ENCODE measurements around the gene SPATA3.
A peak's percentile ranks its signal among the peaks of the same experiment; 100 is the strongest.

Gene SPATA3

GRCh38 chr2:230968921-230969658, 26.8 kb upstream of the SPATA3 start:
- no peak for DNase-seq

GRCh38 chr2:230969659-230970015, 26.3 kb upstream of the SPATA3 start:
- no peak for DNase-seq

- DNase-seq = no peak
Observed at GRCh38 chr2:230972046-230972445, 23.9 kb upstream of the SPATA3 start.

GRCh38 chr2:230974096-230974913, 21.6 kb upstream of the SPATA3 start:
- no peak for DNase-seq

- DNase-seq = no peak
Observed at GRCh38 chr2:230975927-230976326, 20.0 kb upstream of the SPATA3 start.

- DNase-seq = no peak
Observed at GRCh38 chr2:230976671-230977171, 19.2 kb upstream of the SPATA3 start.

GRCh38 chr2:230980468-230980867, 15.5 kb upstream of the SPATA3 start:
- DNase-seq = no peak

- DNase-seq = no peak
Observed at GRCh38 chr2:230981704-230982103, 14.2 kb upstream of the SPATA3 start.

- no peak for DNase-seq
Observed at GRCh38 chr2:230982126-230982525, 13.8 kb upstream of the SPATA3 start.

GRCh38 chr2:230982528-230982927, 13.4 kb upstream of the SPATA3 start:
- DNase-seq = no peak

GRCh38 chr2:230983566-230983965, 12.4 kb upstream of the SPATA3 start:
- no peak for DNase-seq

- DNase-seq = no peak
Observed at GRCh38 chr2:230984393-230985220, 11.3 kb upstream of the SPATA3 start.

GRCh38 chr2:230985519-230986231, 10.2 kb upstream of the SPATA3 start:
- DNase-seq = no peak

- no peak for DNase-seq
Observed at GRCh38 chr2:230986520-230987136, 9.3 kb upstream of the SPATA3 start.

- peak; percentile 58 for DNase-seq
Observed at GRCh38 chr2:230987137-230988020, 8.5 kb upstream of the SPATA3 start.

- no peak for DNase-seq
Observed at GRCh38 chr2:230989731-230990130, 6.2 kb upstream of the SPATA3 start.

GRCh38 chr2:230990131-230990898, 5.6 kb upstream of the SPATA3 start:
- no peak for DNase-seq

GRCh38 chr2:230990899-230991150, 5.1 kb upstream of the SPATA3 start:
- no peak for DNase-seq

- no peak for DNase-seq
Observed at GRCh38 chr2:230991598-230991997, 4.3 kb upstream of the SPATA3 start.

- no peak for DNase-seq
Observed at GRCh38 chr2:230996661-230997060, 740 bp downstream of the SPATA3 start.

GRCh38 chr2:230998882-230999281, 3.0 kb downstream of the SPATA3 start:
- DNase-seq = no peak
